Neutrophil (primary cell): Measurements from ENCODE around the gene PXK.

Experiments used
- H3K27ac ChIP-seq: fragments of 200-600 bp; sonication (generic); 2 replicates; pipeline ENCODE4 v1.5.1; 2016; ENCODE audit warnings: mild to moderate bottlenecking, moderate library complexity
- H3K27me3 ChIP-seq: fragments of 200-600 bp; sonication (generic); 2 replicates; pipeline ENCODE4 v1.6.0; 2016; ENCODE audit warnings: mild to moderate bottlenecking
- H3K36me3 ChIP-seq: fragments of 200-600 bp; sonication (generic); 2 replicates; pipeline ENCODE4 v1.5.1; 2017
- H3K4me1 ChIP-seq, 2 experiments: fragments of 200-600 bp in 1 of 2; sonication (generic) in 1 of 2; 1 replicate in 1 of 2; 2 replicates in 1 of 2; pipeline versions ENCODE4 v1.5.1 to v1.6.1; 2013 to 2016; ENCODE audit warnings: low read depth in 1 of 2, low read length in 1 of 2, mild to moderate bottlenecking in 1 of 2, moderate library complexity in 1 of 2; ENCODE audit not compliant: control insufficient read depth in 1 of 2, insufficient read depth in 1 of 2
- H3K4me3 ChIP-seq, 2 experiments: fragments of 200-600 bp in 1 of 2; sonication (generic) in 1 of 2; 1 replicate in 1 of 2; 2 replicates in 1 of 2; pipeline ENCODE4 v1.5.1; 2013 to 2016; ENCODE audit warnings: low read depth in 1 of 2, low read length in 1 of 2, mild to moderate bottlenecking in 1 of 2, moderate library complexity in 1 of 2
- H3K9me3 ChIP-seq: fragments of 200-600 bp; sonication (generic); 2 replicates; pipeline ENCODE4 v1.5.1; 2016
- CTCF ChIP-seq: fragments of 200-600 bp; sonication (generic); IDR thresholded peaks from 2 replicates; pipeline ENCODE4 v1.5.1; 2016; ENCODE audit warnings: antibody characterized with exemption

Gene PXK

GRCh38 chr3:58369038-58369437 is 36.3 kb downstream of the PXK start:
- Histone ChIP-seq H3K27me3 (no peaks in the 10 kb centered on the region), H3K27ac (peak overlapping the region; percentile 10), H3K4me1 (peaks cover 16 to 34% of the 10 kb centered on the region in 2 experiments), H3K9me3 (no peaks in the 10 kb centered on the region), H3K36me3 (peaks cover 4% of the 10 kb centered on the region), H3K4me3 (no peak overlapping the region)
- TF ChIP-seq CTCF: no peak

DNA sequence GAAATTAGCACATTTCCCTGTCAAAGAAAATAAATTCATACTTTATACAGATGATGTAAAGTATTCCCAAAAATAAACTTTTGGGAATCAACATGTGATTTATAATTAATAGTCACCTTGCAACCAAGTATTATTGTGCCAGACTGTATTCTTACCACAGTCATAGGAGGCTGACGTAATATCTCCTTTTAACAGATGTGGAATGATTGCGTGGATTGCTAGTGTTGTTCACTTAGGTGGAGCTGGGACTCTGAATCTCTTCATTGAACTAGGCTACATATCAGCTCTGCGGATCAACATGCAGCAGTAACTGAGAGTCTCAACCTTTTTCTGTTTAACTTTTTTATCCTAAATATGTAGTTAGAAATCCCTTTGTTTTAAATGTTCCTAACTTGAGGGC is 37.2 kb downstream of the PXK start:
- TF ChIP-seq CTCF: no peak
- H3K27ac ChIP-seq: peak overlapping the region; percentile 69
- peaks cover 7% of the 10 kb centered on the region for H3K36me3 ChIP-seq
- no peaks in the 10 kb centered on the region for H3K27me3 ChIP-seq
- peaks cover 16 to 27% of the 10 kb centered on the region in 2 experiments for H3K4me1 ChIP-seq
- H3K9me3 ChIP-seq: no peaks in the 10 kb centered on the region
- no peak overlapping the region for H3K4me3 ChIP-seq

- peaks cover 16 to 27% of the 10 kb centered on the region in 2 experiments for H3K4me1 ChIP-seq
- H3K9me3 ChIP-seq: no peaks in the 10 kb centered on the region
- no peak for TF ChIP-seq CTCF
- H3K27me3 ChIP-seq: no peaks in the 10 kb centered on the region
- peaks cover 8% of the 10 kb centered on the region for H3K36me3 ChIP-seq
- H3K4me3 ChIP-seq: no peak overlapping the region
- peak overlapping the region; percentile 69 for H3K27ac ChIP-seq
Observed at GRCh38 chr3:58370407-58370806, 37.7 kb downstream of the PXK start.

GRCh38 chr3:58371754-58372153 is 39.1 kb downstream of the PXK start:
- H3K36me3 ChIP-seq: peaks cover 11% of the 10 kb centered on the region
- H3K27ac ChIP-seq: peak overlapping the region; percentile 0
- H3K4me1 ChIP-seq: peaks cover 10 to 18% of the 10 kb centered on the region in 2 experiments
- H3K4me3 ChIP-seq: no peak overlapping the region
- no peak for TF ChIP-seq CTCF
- no peaks in the 10 kb centered on the region for H3K9me3 ChIP-seq
- no peaks in the 10 kb centered on the region for H3K27me3 ChIP-seq

DNA sequence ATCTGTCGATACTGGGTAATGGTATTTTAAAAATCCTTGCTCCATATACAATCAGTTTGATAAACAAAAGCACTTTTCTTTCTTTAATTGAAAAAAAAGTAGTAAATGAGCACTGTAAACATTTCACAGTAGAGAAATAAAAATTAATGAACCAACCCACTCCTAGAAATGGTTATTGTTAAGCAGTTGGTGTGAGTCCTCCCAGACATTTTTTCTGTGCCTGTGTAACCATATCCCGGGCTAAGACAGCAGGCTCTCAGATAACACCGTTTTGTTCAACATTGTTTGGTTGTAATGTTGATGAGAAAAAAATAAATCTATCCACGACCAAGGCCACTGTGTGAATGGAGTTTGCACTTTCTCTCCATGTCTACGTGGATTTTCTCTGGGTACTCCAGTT is 42.6 kb downstream of the PXK start:
- H3K4me3 ChIP-seq: no peak overlapping the region
- no peak for TF ChIP-seq CTCF
- peaks cover 10% of the 10 kb centered on the region for H3K36me3 ChIP-seq
- H3K4me1 ChIP-seq: peaks cover 3 to 12% of the 10 kb centered on the region in 2 experiments
- H3K27ac ChIP-seq: peak overlapping the region; percentile 30
- no peaks in the 10 kb centered on the region for H3K27me3 ChIP-seq
- H3K9me3 ChIP-seq: no peaks in the 10 kb centered on the region

GRCh38 chr3:58377168-58377567 is 44.5 kb downstream of the PXK start:
- Histone ChIP-seq H3K36me3 (peaks cover 13% of the 10 kb centered on the region), H3K4me1 (no peaks in the 10 kb centered on the region), H3K27me3 (no peaks in the 10 kb centered on the region), H3K4me3 (no peak overlapping the region), H3K9me3 (no peaks in the 10 kb centered on the region), H3K27ac (no peak overlapping the region)
- TF ChIP-seq CTCF: no peak
